Muscle of back (tissue), 11 donors: ENCODE results near the gene CFAP45. TPM values are rescaled to one million over a fixed set of nuclear protein-coding genes. Genes with fewer than 3 reads are reported as not detected.

ENCODE experiments used
- DNase-seq, 3 donors: peaks; one replicate each; pipeline versions ENCODE4 v3.0.0 to v3.0.0-alpha.2; 2013
- polyA plus RNA-seq, 10 donors: library from polyadenylated mRNA; unstranded; fragments of 120-200 nt; gene quantifications; one replicate each; pipeline ENCODE4 v1.2.1, GENCODE V29; 2013; ENCODE audit not compliant: insufficient read length in 10 of 10

Gene CFAP45
- polyA plus RNA-seq, 10 donors: 0.20 to 0.84 (median 0.37) TPM; not detected in 1

DNA sequence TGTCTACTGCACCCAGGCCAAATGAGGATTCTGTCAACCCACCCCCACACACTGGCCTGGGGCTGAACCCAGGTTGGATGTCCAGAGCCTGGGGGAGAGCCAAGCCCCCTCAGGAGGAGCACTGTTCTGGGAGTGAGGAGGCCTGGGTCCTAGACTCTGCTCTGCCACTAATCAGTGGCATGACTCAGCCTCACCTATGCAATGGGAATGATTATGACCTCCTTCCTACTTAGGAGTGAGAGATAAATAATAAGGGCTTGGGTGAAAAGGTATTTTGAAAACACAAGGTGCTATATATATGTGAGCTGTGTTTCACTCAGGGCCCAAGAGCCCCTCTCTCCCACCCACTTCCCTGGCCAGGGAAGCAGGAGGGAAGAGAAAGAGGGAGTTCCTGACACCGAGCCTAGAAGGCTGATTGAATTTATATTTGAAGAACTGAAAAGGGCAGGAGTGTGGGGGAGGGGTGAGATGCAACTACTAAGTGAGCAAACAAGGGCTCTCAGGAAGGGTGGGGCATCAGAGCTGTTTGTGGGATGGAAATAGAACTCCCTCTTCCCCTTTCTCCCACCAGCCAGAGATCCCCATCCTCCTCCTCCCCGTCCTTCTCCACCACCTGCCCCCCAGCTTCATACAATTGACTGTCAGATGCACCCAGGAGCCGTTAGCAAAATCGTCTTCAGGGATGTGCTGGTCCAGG, 37.2 kb upstream of the CFAP45 start:
- no peak for DNase-seq

GRCh38 chr1:159936273-159936904, 36.4 kb upstream of the CFAP45 start:
- peak in 2 of 3 donors; percentile 63 to 74 for DNase-seq

- no peak for DNase-seq
Observed at GRCh38 chr1:159935719-159936272, 35.8 kb upstream of the CFAP45 start.

- DNase-seq: no peak
Observed at GRCh38 chr1:159935305-159935704, 35.3 kb upstream of the CFAP45 start.

GRCh38 chr1:159934136-159935039, 34.4 kb upstream of the CFAP45 start:
- DNase-seq: no peak

- no peak for DNase-seq
Observed at GRCh38 chr1:159933347-159933746, 33.4 kb upstream of the CFAP45 start.

DNA sequence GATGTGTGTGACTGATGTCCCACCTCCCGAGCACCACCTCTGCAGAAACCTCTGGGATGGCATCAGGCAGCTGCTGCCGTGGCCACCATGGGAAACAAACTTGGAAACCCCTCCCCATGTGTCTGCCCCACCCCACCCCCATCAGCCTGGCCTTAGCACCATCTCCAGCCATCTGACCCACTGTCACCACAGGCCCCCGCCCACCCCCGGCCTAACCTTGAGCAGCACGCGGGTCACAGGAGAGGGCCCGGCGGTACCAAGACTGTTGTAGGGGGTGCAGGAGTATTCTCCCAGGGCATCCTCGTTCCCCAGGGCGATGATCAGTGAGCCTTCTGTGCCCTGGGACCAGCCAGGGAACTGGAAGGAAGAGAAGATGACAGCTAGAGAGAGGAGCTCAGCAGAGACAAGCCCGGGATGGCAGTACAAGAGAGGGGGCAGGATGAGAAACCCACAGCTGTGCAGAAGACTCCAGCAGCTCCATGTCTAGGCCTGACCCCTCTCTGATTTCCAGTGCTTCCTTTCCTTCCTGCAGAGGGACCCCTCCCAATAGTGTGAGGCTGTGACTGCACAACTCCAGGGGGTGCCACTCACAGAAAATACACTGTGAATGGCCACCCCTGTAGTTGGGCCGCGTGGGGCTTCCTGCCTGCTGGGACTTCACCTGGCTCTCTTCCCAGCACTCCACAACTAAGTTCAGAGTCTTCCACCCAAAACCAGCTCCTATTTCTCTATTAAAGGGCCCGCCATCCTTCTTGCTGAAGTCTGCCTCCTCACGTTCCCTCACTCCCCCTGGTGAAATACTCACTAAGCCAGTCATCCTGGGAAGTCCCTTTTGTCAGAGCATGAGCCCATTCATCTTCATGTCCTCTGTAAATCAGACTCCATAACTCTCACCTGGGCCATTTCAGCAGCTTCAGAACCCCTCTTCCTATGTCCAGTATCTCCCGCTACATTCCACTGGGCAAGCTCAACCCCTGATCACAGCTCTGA, 32.6 kb upstream of the CFAP45 start:
- no peak for DNase-seq

GRCh38 chr1:159931795-159932173, 31.8 kb upstream of the CFAP45 start:
- DNase-seq: no peak

GRCh38 chr1:159931101-159931794, 31.3 kb upstream of the CFAP45 start:
- DNase-seq: no peak

DNA sequence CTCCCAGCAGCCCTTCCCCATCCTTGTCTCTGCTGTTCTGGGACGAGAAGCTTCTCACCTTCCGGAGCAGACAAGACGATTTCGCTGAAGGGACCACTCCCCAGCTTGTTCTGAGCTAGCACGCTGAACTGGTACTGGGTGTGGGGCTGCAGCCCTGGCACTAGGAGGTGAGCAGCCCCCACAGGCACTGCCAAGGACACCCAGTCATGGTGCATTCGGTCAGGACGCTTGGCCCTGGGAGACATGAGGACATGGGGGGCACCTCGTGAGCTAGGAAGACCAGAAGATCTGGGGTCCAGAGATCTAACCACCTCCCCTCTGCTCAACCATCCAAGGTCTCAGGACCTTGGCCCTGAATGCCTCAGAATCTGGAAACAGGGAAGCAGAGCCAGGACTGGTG, 30.7 kb upstream of the CFAP45 start:
- no peak for DNase-seq

DNA sequence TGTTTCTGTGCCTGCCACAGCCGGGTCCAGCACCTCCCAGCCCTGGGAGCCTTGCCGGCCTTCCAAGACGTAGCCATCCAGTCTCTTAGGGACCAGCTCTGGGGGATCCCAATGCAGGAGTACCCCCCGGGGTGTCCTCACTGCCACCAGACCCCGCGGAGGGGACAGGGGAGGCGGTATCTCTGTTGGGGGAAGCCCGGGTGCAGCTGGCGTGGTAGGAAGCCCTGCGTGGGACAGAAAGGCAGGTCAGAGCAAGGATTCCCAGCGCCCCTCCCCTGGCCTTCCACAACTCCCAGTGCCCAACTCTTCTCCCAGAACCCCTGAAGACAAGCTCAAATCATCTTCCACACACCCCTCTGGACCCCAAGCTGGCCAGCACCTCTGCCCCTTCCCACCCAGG, 30.3 kb upstream of the CFAP45 start:
- no peak for DNase-seq

GRCh38 chr1:159929155-159930051, 29.4 kb upstream of the CFAP45 start:
- DNase-seq: no peak

DNA sequence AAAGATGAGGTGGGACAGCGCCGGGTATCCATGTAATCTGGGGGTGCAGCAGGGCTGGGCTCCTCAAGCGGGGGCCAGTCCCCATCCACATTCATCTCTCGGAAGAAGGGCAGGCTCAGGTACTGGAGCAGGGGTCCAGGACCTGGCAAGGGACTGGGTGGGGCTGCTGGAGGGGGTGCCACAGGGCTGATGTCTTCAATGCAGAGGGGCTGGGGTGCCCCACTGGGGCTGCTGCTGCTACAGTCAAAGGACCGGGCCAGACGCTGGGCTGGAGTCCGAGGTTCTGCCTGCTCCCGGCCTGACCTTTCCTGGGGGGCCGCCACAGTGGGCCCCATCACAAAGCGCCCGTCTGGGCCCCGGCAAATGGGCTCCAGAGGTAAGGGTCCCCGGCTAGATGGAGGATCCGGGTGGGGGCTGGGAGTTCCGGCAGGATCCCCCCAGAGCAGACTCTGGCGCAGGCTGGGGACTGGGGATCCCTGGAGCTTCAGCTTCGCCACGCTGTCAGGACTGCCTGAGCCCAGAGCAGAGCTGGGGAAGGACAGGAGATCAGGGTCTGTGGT, 28.6 kb upstream of the CFAP45 start:
- DNase-seq: no peak

GRCh38 chr1:159927849-159928431, 28.0 kb upstream of the CFAP45 start:
- DNase-seq: peak in 1 of 3 donors; percentile 36

GRCh38 chr1:159927211-159927848, 27.4 kb upstream of the CFAP45 start:
- no peak for DNase-seq

DNA sequence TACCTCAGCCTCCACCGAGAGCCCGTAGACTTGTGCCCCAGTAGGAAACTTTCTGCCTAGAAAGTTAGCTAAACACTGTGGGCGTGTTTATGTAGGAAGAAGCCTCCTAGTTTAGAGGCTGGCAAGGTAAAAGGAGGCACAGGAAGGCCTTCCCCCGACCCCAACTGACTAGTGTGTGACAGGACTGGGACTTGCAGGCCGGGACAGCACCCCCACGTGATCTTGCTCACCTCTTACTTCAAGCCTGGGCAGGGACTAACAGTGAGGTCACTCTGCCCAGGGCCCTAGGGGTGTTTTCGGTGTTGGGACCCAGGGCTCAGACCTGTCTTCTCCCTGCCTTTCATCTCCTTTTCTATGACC, 25.7 kb upstream of the CFAP45 start:
- DNase-seq: no peak

GRCh38 chr1:159924791-159925718, 25.1 kb upstream of the CFAP45 start, which contains the start of gene TAGLN2:
TAGLN2 (minus strand) TSS chr1:159925507; CDS start chr1:159920509, 4,998 bp downstream.
- peak; percentile 89 to 97 (median 94) for DNase-seq
